B cell (primary cell): ENCODE measurements around the gene MED26. TPM values are rescaled to one million over a fixed set of nuclear protein-coding genes. Genes with fewer than 3 reads are reported as not detected.

Source experiments
- ATAC-seq: fragments of 200-7000 bp; cut with Tn5 transposase; one replicate; pipeline ENCODE4 v1.10.0; 2021; ENCODE audit warnings: low read depth, mild to moderate bottlenecking, moderate number of reproducible peaks, moderate library complexity
- CTCF ChIA-PET: fragments of 350-600 bp; sonication (Branson Sonifier 250); formaldehyde crosslinking; loops from one replicate; lab custom pipeline; 2021; ENCODE audit warnings: antibody characterized with exemption, inconsistent platforms; lab: Charles Lee
- POLR2A ChIA-PET: fragments of 350-600 bp; sonication (Branson Sonifier 250); formaldehyde crosslinking; loops from one replicate; lab custom pipeline; 2021; ENCODE audit warnings: antibody characterized with exemption; lab: Charles Lee
- DNase-seq: peaks from one replicate; pipeline ENCODE4 v3.0.0; 2013
- H2AFZ ChIP-seq: 2 replicates; pipeline ENCODE4 v1.6.1; 2012; ENCODE audit warnings: mild to moderate bottlenecking, low read depth, low read length; ENCODE audit not compliant: insufficient read depth, poor library complexity, severe bottlenecking
- H3K27ac ChIP-seq, 2 donors: 1 replicate in 1 of 2; 2 replicates in 1 of 2; pipeline ENCODE4 v1.5.1; 2012 to 2013; ENCODE audit warnings: low read length in 2 of 2, mild to moderate bottlenecking in 2 of 2, moderate library complexity in 1 of 2
- H3K27me3 ChIP-seq, 4 experiments: fragments of 200-600 bp in 1 of 4; sonication (generic) in 1 of 4; replicated peaks in 1 of 4; 1 replicate in 2 of 4; 2 replicates in 2 of 4; pipeline versions ENCODE4 v1.6.1 to v1.7.0; 2013 to 2016; ENCODE audit warnings: low read length in 3 of 4, mild to moderate bottlenecking in 2 of 4, mixed read lengths in 1 of 4, moderate library complexity in 1 of 4; ENCODE audit not compliant: insufficient read depth in 4 of 4, control insufficient read depth in 3 of 4; ENCODE audit errors: control extremely low read depth in 1 of 4
- H3K36me3 ChIP-seq, 2 experiments: replicated peaks in 1 of 2; 1 replicate in 1 of 2; 2 replicates in 1 of 2; pipeline versions ENCODE4 v1.6.1 to v1.7.1; 2013; ENCODE audit warnings: low read length in 1 of 2; ENCODE audit not compliant: insufficient read depth in 2 of 2, control insufficient read depth in 1 of 2; ENCODE audit errors: control extremely low read depth in 1 of 2, extremely low read depth in 1 of 2
- H3K4me1 ChIP-seq, 2 donors: fragments of 200-600 bp in 1 of 2; sonication (generic) in 1 of 2; 1 replicate in 1 of 2; 2 replicates in 1 of 2; pipeline versions ENCODE4 v1.5.1 to v1.6.1; 2013 to 2017; ENCODE audit warnings: low read length in 2 of 2; ENCODE audit not compliant: control insufficient read depth in 2 of 2, insufficient read depth in 2 of 2
- H3K4me2 ChIP-seq: replicated peaks from 2 replicates; pipeline ENCODE3; 2012; ENCODE audit warnings: mild to moderate bottlenecking, low read depth, low read length; ENCODE audit not compliant: poor library complexity, severe bottlenecking
- H3K4me3 ChIP-seq, 5 experiments: fragments of 200-600 bp in 1 of 5; sonication (generic) in 1 of 5; 1 replicate in 3 of 5; 2 replicates in 2 of 5; pipeline versions ENCODE4 v1.5.1 to v1.7.0; 2011 to 2016; ENCODE audit warnings: low read length in 4 of 5, mild to moderate bottlenecking in 4 of 5, low read depth in 2 of 5, control low read depth in 1 of 5, moderate library complexity in 1 of 5; ENCODE audit not compliant: insufficient read depth in 1 of 5; ENCODE audit errors: control extremely low read depth in 1 of 5, extremely low read depth in 1 of 5
- H3K79me2 ChIP-seq: fragments of 200-600 bp; sonication (generic); one replicate; pipeline ENCODE4 v1.6.0; 2016; ENCODE audit warnings: low read length; ENCODE audit not compliant: control insufficient read depth, insufficient read depth
- H3K9ac ChIP-seq: fragments of 200-600 bp; sonication (generic); 2 replicates; pipeline ENCODE4 v1.6.1; 2017; ENCODE audit warnings: mild to moderate bottlenecking, low read length, moderate library complexity
- H3K9me3 ChIP-seq, 3 donors: one replicate each; pipeline versions ENCODE4 v1.6.1 to v1.7.1; 2013; ENCODE audit warnings: low read length in 2 of 3; ENCODE audit not compliant: control insufficient read depth in 2 of 3, insufficient read depth in 1 of 3; ENCODE audit errors: control extremely low read depth in 1 of 3
- H4K20me1 ChIP-seq: 2 replicates; pipeline ENCODE4 v1.6.0; 2012; ENCODE audit warnings: mild to moderate bottlenecking, low read length; ENCODE audit not compliant: insufficient read depth, control insufficient read depth, poor library complexity, severe bottlenecking
- H3K27ac Mint-ChIP-seq: one replicate; pipeline ENCODE4 v1.8.0; 2021; ENCODE audit warnings: mixed read lengths
- H3K27me3 Mint-ChIP-seq: one replicate; pipeline ENCODE4 v1.8.0; 2021; ENCODE audit warnings: mixed read lengths
- H3K4me1 Mint-ChIP-seq: one replicate; pipeline ENCODE4 v1.8.0; 2021; ENCODE audit warnings: mixed read lengths
- H3K4me3 Mint-ChIP-seq: one replicate; pipeline ENCODE4 v1.8.0; 2021; ENCODE audit warnings: mixed read lengths
- H3K9me3 Mint-ChIP-seq: one replicate; pipeline ENCODE4 v1.8.0; 2022; ENCODE audit warnings: mixed read lengths; ENCODE audit not compliant: insufficient read depth
- CTCF ChIP-seq: fragments of 200-600 bp; IDR thresholded peaks from one replicate; pipeline ENCODE4 v1.8.0; 2022; ENCODE audit warnings: antibody characterized with exemption, mild to moderate bottlenecking
- EZH2 ChIP-seq: IDR thresholded peaks from 2 replicates; pipeline ENCODE4 v1.6.1; 2012; ENCODE audit warnings: borderline replicate concordance, low read depth, mild to moderate bottlenecking, moderate library complexity, low read length; ENCODE audit not compliant: insufficient read depth, poor library complexity, severe bottlenecking
- WGBS: methylation state at CpG from one replicate; pipeline ENCODE4 v1.1.5; 2013; ENCODE audit warnings: missing lambda C conversion rate; ENCODE audit not compliant: insufficient coverage; 5-methylcytosine and 5-hydroxymethylcytosine counted together
- intact Hi-C: fragments of 100-400 bp; cut with micrococcal nuclease; formaldehyde crosslinking; loops from one replicate; pipeline ENCODE4 v1.10.0; 2022
- polyA plus RNA-seq: library from polyadenylated mRNA; depleted of rRNA; stranded (reverse); fragments of >200 nt; gene quantifications from 2 replicates; pipeline ENCODE4 v1.2.3, GENCODE V29; 2012
- small RNA-seq: library from RNA; depleted of rRNA; stranded (forward); fragments of <200 nt; gene quantifications from one replicate; pipeline ENCODE3, GENCODE V24; 2012; ENCODE audit warnings: low replicate concordance, low read depth; ENCODE audit not compliant: insufficient read length
- total RNA-seq, 2 donors: library from RNA; stranded (reverse); fragments of 120-200 nt in 1 of 2; gene quantifications; 1 replicate in 1 of 2; 2 replicates in 1 of 2; pipeline versions ENCODE4 v1.2.3 to v1.2.4, GENCODE V29; 2013 to 2022

The MED26 gene
- total and polyA plus RNA-seq, 2 donors (not counting 1 experiment from before 2014, with no cell fraction given) = 15.6 to 33.6 TPM

- ChIA-PET POLR2A (no interaction called here), CTCF (no interaction called here)
- no peak overlapping the region for H2AFZ ChIP-seq
- H3K4me1 ChIP-seq = no peaks in the 10 kb centered on the region
- no peak overlapping the region for H3K4me3 ChIP-seq
- Mint-ChIP-seq H3K4me3 (no peak overlapping the region), H3K4me1 (no peaks in the 10 kb centered on the region), H3K27ac (no peak overlapping the region), H3K9me3 (no peaks in the 10 kb centered on the region), H3K27me3 (no peaks in the 10 kb centered on the region)
- TF ChIP-seq CTCF = no peak
- TF ChIP-seq EZH2 = no peak
- H4K20me1 ChIP-seq = peaks cover 23% of the 10 kb centered on the region
- peaks cover 0 to 89% of the 10 kb centered on the region in 2 experiments for H3K36me3 ChIP-seq
- intact Hi-C loops = no loop called here
- peaks cover 13% of the 10 kb centered on the region for H3K79me2 ChIP-seq
- no peaks in the 10 kb centered on the region for H3K9me3 ChIP-seq
- 96% methylated on average over 54 of the region's 54 CpGs for WGBS
- ATAC-seq = no peak
- H3K27me3 ChIP-seq = no peaks in the 10 kb centered on the region
- DNase-seq = no peak
- no peak overlapping the region for H3K9ac ChIP-seq
- H3K27ac ChIP-seq = no peak overlapping the region
- H3K4me2 ChIP-seq = no peak overlapping the region
Measured at GRCh38 chr19:16524991-16525734, 102.8 kb downstream of the MED26 start.

Small RNA genes within 50 kb of the gene (small RNA-seq; reads per million reads assigned to genes)
- gene RN7SL146P = not detected

Other genes starting within 250 kb of the MED26 start
- 127 and 128 TPM in 2 replicates for gene EPS15L1, start 156.2 kb downstream of the MED26 start, total RNA-seq
- gene EPS15L1, start 156.2 kb downstream of the MED26 start, polyA plus RNA-seq = 39.4 and 49.8 TPM in 2 replicates
- 0.44 TPM in 1 of 2 replicates, not detected in the other for gene CALR3, start 132.0 kb downstream of the MED26 start, total RNA-seq
- gene CALR3, start 132.0 kb downstream of the MED26 start, polyA plus RNA-seq = not detected in 2 replicates
- 8.4 and 9.8 TPM in 2 replicates for gene C19orf44, start 131.8 kb downstream of the MED26 start, total RNA-seq
- gene C19orf44, start 131.8 kb downstream of the MED26 start, polyA plus RNA-seq = 2.6 and 4.9 TPM in 2 replicates
- gene CHERP, start 85.8 kb downstream of the MED26 start, total RNA-seq = 87.3 and 98.9 TPM in 2 replicates
- 38.3 and 47.5 TPM in 2 replicates for gene CHERP, start 85.8 kb downstream of the MED26 start, polyA plus RNA-seq
- 46.8 and 51.6 TPM in 2 replicates for gene SLC35E1, start 55.8 kb downstream of the MED26 start, total RNA-seq
- gene SLC35E1, start 55.8 kb downstream of the MED26 start, polyA plus RNA-seq = 23.4 and 26.6 TPM in 2 replicates
- gene SMIM7, start 31.9 kb upstream of the MED26 start, total RNA-seq = 132 and 133 TPM in 2 replicates
- 54.7 and 67.1 TPM in 2 replicates for gene SMIM7, start 31.9 kb upstream of the MED26 start, polyA plus RNA-seq
- 6.7 and 7.1 TPM in 2 replicates for gene TMEM38A, start 32.9 kb upstream of the MED26 start, total RNA-seq
- 5.7 and 6.2 TPM in 2 replicates for gene TMEM38A, start 32.9 kb upstream of the MED26 start, polyA plus RNA-seq
- 0.07 and 0.12 TPM in 2 replicates for gene NWD1, start 91.6 kb upstream of the MED26 start, total RNA-seq
- 0.06 and 0.13 TPM in 2 replicates for gene NWD1, start 91.6 kb upstream of the MED26 start, polyA plus RNA-seq
- 118 and 131 TPM in 2 replicates for gene SIN3B, start 201.2 kb upstream of the MED26 start, total RNA-seq
- gene SIN3B, start 201.2 kb upstream of the MED26 start, polyA plus RNA-seq = 138 and 157 TPM in 2 replicates